ENCODE measurements around the gene TIMP3.
"Not testable (repeated sequence)": the region's sequence is repeated elsewhere in the genome, so short reads cannot be mapped to it uniquely, and the experiment has no call there.

Gene TIMP3

GRCh38 chr22:32862083-32862482 is 60.6 kb downstream of the TIMP3 start:
- Mint-ChIP-seq H3K27ac (no peak overlapping the region), H3K27me3 (no peaks in the 10 kb centered on the region), H3K4me3 (no peak overlapping the region), H3K36me3 (ENCODE audit: low read depth) (no peaks in the 10 kb centered on the region), H3K9me3 (no peaks in the 10 kb centered on the region), H3K4me1 (ENCODE audit: low read depth) (no peaks in the 10 kb centered on the region)

GRCh38 chr22:32862936-32863661 is 61.6 kb downstream of the TIMP3 start:
- no peaks in the 10 kb centered on the region for H3K9me3 Mint-ChIP-seq
- no peaks in the 10 kb centered on the region for H3K36me3 Mint-ChIP-seq (ENCODE audit: low read depth)
- no peak overlapping the region for H3K4me3 Mint-ChIP-seq
- no peaks in the 10 kb centered on the region for H3K27me3 Mint-ChIP-seq
- no peaks in the 10 kb centered on the region for H3K4me1 Mint-ChIP-seq (ENCODE audit: low read depth)
- H3K27ac Mint-ChIP-seq, result no peak overlapping the region

DNA sequence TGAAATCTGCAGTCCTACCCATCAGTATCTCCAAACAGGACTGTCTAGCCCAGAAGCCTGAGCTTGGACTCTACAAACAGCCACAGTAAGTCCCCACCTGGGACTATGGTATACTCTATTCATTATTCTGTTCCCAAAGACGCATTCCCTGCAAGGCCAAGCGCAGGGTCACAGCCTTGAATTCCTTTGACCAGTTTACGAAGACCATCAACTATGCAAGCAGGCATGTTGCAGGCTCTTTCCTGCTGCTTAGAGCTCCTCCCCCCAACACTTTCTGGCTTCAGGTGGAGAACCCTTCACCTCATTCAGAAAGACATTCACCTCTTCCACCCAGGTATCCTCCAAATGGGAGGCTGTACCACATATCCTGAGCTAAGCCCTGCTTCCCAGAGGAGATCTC is 62.5 kb downstream of the TIMP3 start:
- Mint-ChIP-seq H3K4me3 (no peak overlapping the region), H3K4me1 (ENCODE audit: low read depth) (no peaks in the 10 kb centered on the region), H3K27me3 (no peaks in the 10 kb centered on the region)

DNA sequence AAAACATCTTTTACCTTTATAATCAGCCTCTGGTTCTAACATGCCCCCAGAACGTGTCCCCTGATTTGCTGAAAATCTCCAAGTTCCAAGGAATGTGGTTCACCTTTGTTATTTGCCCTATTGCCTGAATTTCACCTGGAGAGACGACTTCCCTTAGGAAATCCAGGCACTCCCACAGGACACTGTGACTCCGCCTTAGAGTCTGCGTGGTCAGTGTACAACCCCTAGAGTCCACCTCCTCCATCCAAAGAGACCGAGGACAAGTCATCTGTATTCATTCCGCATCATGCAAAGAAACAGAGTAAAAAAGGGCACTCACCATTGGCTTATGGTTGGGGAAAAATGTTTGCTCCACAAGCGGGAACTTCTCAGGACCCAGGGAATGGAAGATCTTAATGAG is 63.1 kb downstream of the TIMP3 start:
- H3K4me3 Mint-ChIP-seq, result no peak overlapping the region
- no peaks in the 10 kb centered on the region for H3K4me1 Mint-ChIP-seq (ENCODE audit: low read depth)
- H3K36me3 Mint-ChIP-seq (ENCODE audit: low read depth), result no peaks in the 10 kb centered on the region
- no peaks in the 10 kb centered on the region for H3K9me3 Mint-ChIP-seq
- no peaks in the 10 kb centered on the region for H3K27me3 Mint-ChIP-seq
- no peak overlapping the region for H3K27ac Mint-ChIP-seq

More for the DNA sequence above, 62.5 kb downstream of the TIMP3 start:
- no peak overlapping the region for H3K27ac Mint-ChIP-seq
- no peaks in the 10 kb centered on the region for H3K36me3 Mint-ChIP-seq (ENCODE audit: low read depth)
- H3K9me3 Mint-ChIP-seq, result no peaks in the 10 kb centered on the region

- no peaks in the 10 kb centered on the region for H3K9me3 Mint-ChIP-seq
- H3K27me3 Mint-ChIP-seq, result no peaks in the 10 kb centered on the region
- H3K4me3 Mint-ChIP-seq, result no peak overlapping the region
- no peaks in the 10 kb centered on the region for H3K4me1 Mint-ChIP-seq (ENCODE audit: low read depth)
- no peak overlapping the region for H3K27ac Mint-ChIP-seq
- H3K36me3 Mint-ChIP-seq (ENCODE audit: low read depth), result no peaks in the 10 kb centered on the region
Observed at GRCh38 chr22:32866953-32867352, 65.4 kb downstream of the TIMP3 start.

- H3K27me3 Mint-ChIP-seq, result no peaks in the 10 kb centered on the region
- no peaks in the 10 kb centered on the region for H3K36me3 Mint-ChIP-seq (ENCODE audit: low read depth)
- H3K4me3 Mint-ChIP-seq, result no peak overlapping the region
- H3K9me3 Mint-ChIP-seq, result no peaks in the 10 kb centered on the region
- no peaks in the 10 kb centered on the region for H3K4me1 Mint-ChIP-seq (ENCODE audit: low read depth)
- no peak overlapping the region for H3K27ac Mint-ChIP-seq
Observed at GRCh38 chr22:32868946-32869345, 67.4 kb downstream of the TIMP3 start.

- H3K4me1 Mint-ChIP-seq (ENCODE audit: low read depth), result no peaks in the 10 kb centered on the region
- no peaks in the 10 kb centered on the region for H3K9me3 Mint-ChIP-seq
- no peaks in the 10 kb centered on the region for H3K36me3 Mint-ChIP-seq (ENCODE audit: low read depth)
- no peak overlapping the region for H3K27ac Mint-ChIP-seq
- no peaks in the 10 kb centered on the region for H3K27me3 Mint-ChIP-seq
- H3K4me3 Mint-ChIP-seq, result no peak overlapping the region
Observed at GRCh38 chr22:32870474-32870873, 69.0 kb downstream of the TIMP3 start.

- H3K4me1 Mint-ChIP-seq (ENCODE audit: low read depth); H3K9me3 Mint-ChIP-seq; H3K27me3 Mint-ChIP-seq; H3K4me3 Mint-ChIP-seq; H3K27ac Mint-ChIP-seq; H3K36me3 Mint-ChIP-seq (ENCODE audit: low read depth): not testable (repeated sequence)
Observed at GRCh38 chr22:32873604-32874003, 72.1 kb downstream of the TIMP3 start.

DNA sequence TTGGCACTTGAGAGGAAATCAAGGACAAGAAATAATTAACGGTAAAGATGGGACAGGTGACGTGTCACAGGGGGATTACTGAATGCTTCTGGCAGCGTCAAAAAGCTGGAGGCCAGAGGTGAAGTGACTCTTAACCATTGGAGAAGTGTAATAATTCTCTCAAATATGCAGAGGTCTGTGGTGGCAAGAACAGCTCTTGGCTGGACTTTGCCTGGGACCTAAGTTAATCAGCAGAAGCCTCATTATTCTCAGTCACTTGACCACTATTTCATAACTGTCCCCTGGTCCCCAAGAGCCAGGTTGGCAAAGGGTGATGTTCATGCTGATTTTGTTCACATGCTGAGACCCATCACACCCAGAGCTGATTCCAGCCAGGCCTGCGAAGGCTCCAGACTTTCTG is 72.9 kb downstream of the TIMP3 start:
- H3K36me3 Mint-ChIP-seq (ENCODE audit: low read depth), result no peaks in the 10 kb centered on the region
- no peaks in the 10 kb centered on the region for H3K27me3 Mint-ChIP-seq
- no peak overlapping the region for H3K4me3 Mint-ChIP-seq
- no peak overlapping the region for H3K27ac Mint-ChIP-seq
- no peaks in the 10 kb centered on the region for H3K9me3 Mint-ChIP-seq
- no peaks in the 10 kb centered on the region for H3K4me1 Mint-ChIP-seq (ENCODE audit: low read depth)

DNA sequence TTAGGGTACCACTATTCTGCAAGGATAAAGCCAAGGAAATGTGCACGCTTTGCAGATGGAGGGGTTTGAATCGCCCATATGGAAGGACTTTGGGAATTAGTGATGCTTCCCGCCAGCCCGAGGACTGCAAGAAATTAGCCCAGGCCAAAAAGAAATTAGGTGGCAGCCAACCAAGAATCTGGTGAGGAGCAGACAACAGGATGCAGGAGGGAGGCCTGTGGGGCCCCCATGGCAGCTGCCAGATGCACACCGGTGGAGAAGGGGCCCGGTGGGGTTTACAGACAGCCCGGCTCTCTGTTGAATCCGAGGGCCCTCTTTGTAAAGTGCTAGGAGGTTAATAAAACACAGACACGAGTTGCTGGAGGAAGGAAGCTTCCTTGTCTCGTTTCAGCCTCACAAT is 73.5 kb downstream of the TIMP3 start:
- no peak overlapping the region for H3K4me3 Mint-ChIP-seq
- H3K27ac Mint-ChIP-seq, result no peak overlapping the region
- H3K4me1 Mint-ChIP-seq (ENCODE audit: low read depth), result no peaks in the 10 kb centered on the region
- no peaks in the 10 kb centered on the region for H3K27me3 Mint-ChIP-seq
- H3K9me3 Mint-ChIP-seq, result no peaks in the 10 kb centered on the region
- no peaks in the 10 kb centered on the region for H3K36me3 Mint-ChIP-seq (ENCODE audit: low read depth)

- Mint-ChIP-seq H3K27me3 (no peaks in the 10 kb centered on the region), H3K36me3 (ENCODE audit: low read depth) (no peaks in the 10 kb centered on the region), H3K9me3 (no peaks in the 10 kb centered on the region), H3K4me1 (ENCODE audit: low read depth) (peaks cover 7% of the 10 kb centered on the region), H3K4me3 (no peak overlapping the region), H3K27ac (no peak overlapping the region)
Observed at GRCh38 chr22:32876516-32876915, 75.0 kb downstream of the TIMP3 start.

DNA sequence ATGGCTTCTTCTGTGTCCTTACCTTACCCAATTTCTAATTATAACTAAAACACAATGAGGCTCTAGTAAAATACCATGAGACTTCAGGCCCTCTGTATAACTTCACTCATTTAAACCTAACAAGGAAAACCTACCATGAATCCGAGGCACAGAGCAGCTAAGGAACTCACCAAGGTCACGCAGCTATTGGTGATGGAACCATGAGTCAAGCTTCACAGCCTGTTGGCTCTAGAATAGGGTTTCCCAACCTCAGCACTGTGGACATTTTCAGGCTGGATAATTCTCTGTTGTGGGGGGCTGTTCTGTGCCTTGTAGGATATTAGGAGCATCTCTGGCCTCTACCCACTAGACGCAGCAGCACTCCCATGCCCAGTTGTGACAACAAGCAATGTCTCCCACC is 75.7 kb downstream of the TIMP3 start:
- no peaks in the 10 kb centered on the region for H3K36me3 Mint-ChIP-seq (ENCODE audit: low read depth)
- peaks cover 12% of the 10 kb centered on the region for H3K4me1 Mint-ChIP-seq (ENCODE audit: low read depth)
- no peaks in the 10 kb centered on the region for H3K27me3 Mint-ChIP-seq
- no peak overlapping the region for H3K4me3 Mint-ChIP-seq
- no peak overlapping the region for H3K27ac Mint-ChIP-seq
- H3K9me3 Mint-ChIP-seq, result no peaks in the 10 kb centered on the region

GRCh38 chr22:32879550-32879949 is 78.0 kb downstream of the TIMP3 start:
- H3K4me3 Mint-ChIP-seq, result no peak overlapping the region
- no peak overlapping the region for H3K27ac Mint-ChIP-seq
- no peaks in the 10 kb centered on the region for H3K9me3 Mint-ChIP-seq
- H3K4me1 Mint-ChIP-seq (ENCODE audit: low read depth), result peaks cover 13% of the 10 kb centered on the region
- H3K36me3 Mint-ChIP-seq (ENCODE audit: low read depth), result no peaks in the 10 kb centered on the region
- no peaks in the 10 kb centered on the region for H3K27me3 Mint-ChIP-seq

- no peaks in the 10 kb centered on the region for H3K36me3 Mint-ChIP-seq (ENCODE audit: low read depth)
- H3K4me1 Mint-ChIP-seq (ENCODE audit: low read depth), result peaks cover 13% of the 10 kb centered on the region
- H3K27ac Mint-ChIP-seq, result no peak overlapping the region
- no peaks in the 10 kb centered on the region for H3K9me3 Mint-ChIP-seq
- H3K27me3 Mint-ChIP-seq, result no peaks in the 10 kb centered on the region
- no peak overlapping the region for H3K4me3 Mint-ChIP-seq
Observed at GRCh38 chr22:32880061-32880460, 78.6 kb downstream of the TIMP3 start.

DNA sequence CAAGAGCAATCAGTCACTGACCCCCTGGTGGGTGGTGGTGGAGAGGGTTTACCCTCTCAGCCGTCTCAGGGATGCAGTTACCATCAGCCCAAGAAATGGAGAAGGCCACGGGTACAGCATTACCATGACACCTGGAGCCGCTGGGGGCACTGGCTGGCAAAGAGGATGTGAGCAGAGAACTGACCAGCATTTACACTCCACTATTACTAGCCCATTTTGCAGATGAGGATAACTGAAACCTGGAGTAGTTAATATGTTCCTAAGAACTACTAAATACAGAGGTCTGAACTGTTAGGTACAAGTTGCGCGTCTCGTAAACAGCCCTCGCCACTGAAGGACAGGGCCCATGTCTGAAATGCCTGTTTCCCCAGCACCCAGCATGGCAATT is 79.0 kb downstream of the TIMP3 start:
- Mint-ChIP-seq H3K4me3 (no peak overlapping the region), H3K27ac (no peak overlapping the region), H3K36me3 (ENCODE audit: low read depth) (no peaks in the 10 kb centered on the region), H3K9me3 (no peaks in the 10 kb centered on the region), H3K27me3 (no peaks in the 10 kb centered on the region), H3K4me1 (ENCODE audit: low read depth) (peaks cover 13% of the 10 kb centered on the region)

GRCh38 chr22:32880893-32881596 is 79.5 kb downstream of the TIMP3 start:
- no peak overlapping the region for H3K4me3 Mint-ChIP-seq
- H3K4me1 Mint-ChIP-seq (ENCODE audit: low read depth), result peaks cover 13% of the 10 kb centered on the region
- no peaks in the 10 kb centered on the region for H3K27me3 Mint-ChIP-seq
- H3K27ac Mint-ChIP-seq, result peak overlapping the region; percentile 65
- no peaks in the 10 kb centered on the region for H3K36me3 Mint-ChIP-seq (ENCODE audit: low read depth)
- H3K9me3 Mint-ChIP-seq, result no peaks in the 10 kb centered on the region

Data from stimulated activated naive CD8-positive, alpha-beta T cell treated with anti-CD3 and anti-CD28 coated beads, Interleukin-15, Interleukin-2, amounts not matched to agents 100 ng/mL and 50 ng/mL, for 24 hours (primary cell).